ENCODE data around the gene LSM2. TPM values are rescaled to one million over a fixed set of nuclear protein-coding genes. Genes with fewer than 3 reads are reported as not detected.

The LSM2 gene
- polyA plus RNA-seq, 3 donors = 26.0 to 41.0 (median 40.0) TPM

DNA sequence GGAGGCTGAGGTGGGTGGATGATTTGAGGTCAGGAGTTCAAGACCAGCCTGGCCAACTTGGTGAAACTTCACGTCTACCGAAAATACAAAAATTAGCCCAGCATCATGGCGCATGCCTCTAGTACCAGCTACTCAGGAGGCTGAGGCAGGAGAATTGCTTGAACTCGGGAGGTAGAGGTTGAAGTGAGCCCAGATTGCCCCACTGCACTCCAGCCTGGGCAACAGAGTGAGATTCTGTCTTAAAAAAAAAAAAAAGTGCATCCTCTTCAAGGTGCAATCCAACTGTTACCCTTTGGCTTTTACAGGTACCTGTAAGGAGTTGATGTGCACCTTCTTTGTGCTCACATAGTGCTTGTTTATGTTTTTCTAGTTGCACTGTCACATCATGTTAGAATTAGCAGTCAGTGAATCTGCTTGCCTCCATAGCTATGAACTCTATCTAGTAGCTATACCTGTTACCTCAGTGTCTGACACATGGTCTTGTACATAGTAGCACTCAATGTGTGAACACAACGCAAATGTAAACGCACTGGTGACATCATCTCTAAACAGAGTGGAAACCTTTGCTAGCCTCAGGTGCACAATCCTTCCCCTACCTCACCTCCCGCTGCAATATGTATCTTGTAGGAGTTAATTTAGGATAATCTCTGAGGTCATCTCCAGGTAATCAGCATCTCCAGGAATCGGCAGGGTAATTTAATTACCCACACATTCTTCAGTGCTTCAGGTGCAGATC, 57.3 kb downstream of the LSM2 start:
- WGBS (ENCODE audit: insufficient coverage) = 100% methylated on average over 4 of the region's 8 CpGs
- TF ChIP-seq CTCF (IDR thresholded peaks at IDR 0.05) = no peak
- Histone ChIP-seq H4K20me1 (ENCODE audit: insufficient read depth, low read length) (no peaks in the 10 kb centered on the region), H3K27ac (ENCODE audit: low read depth in 1 of 2, low read length in 2 of 2) (no peak overlapping the region), H3K36me3 (replicated peaks in 1 of 2; ENCODE audit: control insufficient read depth in 1 of 2, insufficient read depth in 2 of 2, low read length in 2 of 2) (peaks cover 2 to 15% of the 10 kb centered on the region in 2 donors), H3K27me3 (ENCODE audit: control insufficient read depth in 2 of 2, insufficient read depth in 2 of 2, low read length in 2 of 2) (no peaks in the 10 kb centered on the region), H2AFZ (ENCODE audit: insufficient read depth, low read depth, low read length, poor library complexity, severe bottlenecking) (no peak overlapping the region), H3K9me3 (replicated peaks in 1 of 2; ENCODE audit: control insufficient read depth in 1 of 2, insufficient read depth in 1 of 2, low read length in 2 of 2) (no peaks in the 10 kb centered on the region), H3K4me1 (ENCODE audit: control insufficient read depth in 1 of 2, insufficient read depth in 2 of 2, low read length in 2 of 2) (no peaks in the 10 kb centered on the region), H3K79me2 (ENCODE audit: insufficient read depth, low read length) (no peaks in the 10 kb centered on the region), H3K9ac (ENCODE audit: insufficient read depth, low read length, poor library complexity, severe bottlenecking) (no peak overlapping the region), H3K4me2 (replicated peaks; ENCODE audit: extremely low read depth, low read length, poor library complexity, severe bottlenecking) (no peak overlapping the region), H3K4me3 (replicated peaks in 1 of 3; ENCODE audit: low read depth in 2 of 3, low read length in 3 of 3) (no peak overlapping the region)
- H3K36me3 Mint-ChIP-seq = peaks cover 18 to 21% of the 10 kb centered on the region in 2 donors
- H3K27me3 Mint-ChIP-seq (ENCODE audit: low read depth in 3 of 3) = no peaks in the 10 kb centered on the region
- H3K9me3 Mint-ChIP-seq = no peaks in the 10 kb centered on the region
- no peaks in the 10 kb centered on the region for H3K4me1 Mint-ChIP-seq
- no peak overlapping the region for H3K4me3 Mint-ChIP-seq
- peak overlapping the region in 1 of 7 donors; percentile 50 for H3K27ac Mint-ChIP-seq
- intact Hi-C loops (cut with micrococcal nuclease) = loop anchor here in 1 of 2 donors (5.0 kb wide), 1 partner anchor 43 kb away; no protein-coding TSS in a partner anchor
- DNase-seq = no peak

Small RNA genes lying within 50 kb of the gene (small RNA-seq; reads per million reads assigned to genes)
- gene MSH5-SAPCD1 (ENCODE audit: insufficient read length, low read depth) = not detected
- not detected for gene RF00019 (ENCODE audit: insufficient read length, low read depth)
- gene RNU6-850P (ENCODE audit: insufficient read length, low read depth) = not detected
- not detected for gene SAPCD1 (ENCODE audit: insufficient read length, low read depth)
- gene SNORD48 (ENCODE audit: insufficient read length, low read depth) = 1,246 reads per million, percentile 99 among the genes with 10 or more reads in this experiment
- not detected for gene SNORD52 (ENCODE audit: insufficient read length, low read depth)

Other genes starting within 250 kb of the LSM2 start
- gene LTA, start 234.7 kb downstream of the LSM2 start, polyA plus RNA-seq = under 1 TPM in 2 of 3 donors, not detected in 1; 0.26 to 0.28 TPM
- 10 to 100 TPM in 1 of 3 donors, 1 to 10 TPM in 2; 7.1 to 13.7 (median 9.6) TPM for gene TNF, start 231.4 kb downstream of the LSM2 start, polyA plus RNA-seq
- gene LTB, start 224.5 kb downstream of the LSM2 start, polyA plus RNA-seq = 10 to 100 TPM; 12.6 to 25.5 (median 21.6) TPM
- 1,000 to 10,000 TPM; 1,103 to 1,584 (median 1,202) TPM for gene LST1, start 220.7 kb downstream of the LSM2 start, polyA plus RNA-seq
- 1 to 10 TPM in 1 of 3 donors, under 1 TPM in 1, not detected in 1; 0.54 to 1.2 TPM for gene NCR3, start 214.0 kb downstream of the LSM2 start, polyA plus RNA-seq
- 1,000 to 10,000 TPM in 2 of 3 donors, 100 to 1,000 TPM in 1; 952 to 2,310 (median 2,275) TPM for gene AIF1, start 191.7 kb downstream of the LSM2 start, polyA plus RNA-seq
- gene PRRC2A, start 186.3 kb downstream of the LSM2 start, polyA plus RNA-seq = 10 to 100 TPM in 1 of 3 donors, 1 to 10 TPM in 2; 1.2 to 76.7 (median 2.3) TPM
- gene BAG6, start 154.3 kb downstream of the LSM2 start, polyA plus RNA-seq = 100 to 1,000 TPM in 1 of 3 donors, 10 to 100 TPM in 2; 15.4 to 195 (median 15.6) TPM
- 1 to 10 TPM; 4.2 to 8.3 (median 4.8) TPM for gene APOM, start 151.1 kb downstream of the LSM2 start, polyA plus RNA-seq
- 10 to 100 TPM in 2 of 3 donors, 1 to 10 TPM in 1; 8.0 to 23.4 (median 18.1) TPM for gene C6orf47, start 146.2 kb downstream of the LSM2 start, polyA plus RNA-seq
- 10 to 100 TPM; 10.8 to 13.9 (median 12.0) TPM for gene GPANK1, start 142.0 kb downstream of the LSM2 start, polyA plus RNA-seq
- gene CSNK2B, start 140.9 kb downstream of the LSM2 start, polyA plus RNA-seq = 100 to 1,000 TPM; 147 to 227 (median 195) TPM
- gene LY6G5B, start 137.0 kb downstream of the LSM2 start, polyA plus RNA-seq = 10 to 100 TPM in 1 of 3 donors, under 1 TPM in 1, not detected in 1; 0.17 to 55.1 TPM
- gene LY6G5C, start 125.9 kb downstream of the LSM2 start, polyA plus RNA-seq = 1 to 10 TPM; 4.8 to 7.3 (median 5.8) TPM
- gene ABHD16A, start 103.6 kb downstream of the LSM2 start, polyA plus RNA-seq = 100 to 1,000 TPM in 1 of 3 donors, 10 to 100 TPM in 2; 53.0 to 122 (median 56.0) TPM
- under 1 TPM in 1 of 3 donors, not detected in 2; 0.51 TPM for gene LY6G6F, start 100.1 kb downstream of the LSM2 start, polyA plus RNA-seq
- gene LY6G6D, start 91.6 kb downstream of the LSM2 start, polyA plus RNA-seq = not detected
- under 1 TPM in 1 of 3 donors, not detected in 2; 0.27 TPM for gene LY6G6C, start 85.2 kb downstream of the LSM2 start, polyA plus RNA-seq
- under 1 TPM; 0.09 to 0.75 (median 0.68) TPM for gene MPIG6B, start 83.6 kb downstream of the LSM2 start, polyA plus RNA-seq
- gene DDAH2, start 77.7 kb downstream of the LSM2 start, polyA plus RNA-seq = 10 to 100 TPM; 29.8 to 56.0 (median 30.6) TPM
- 1,000 to 10,000 TPM in 2 of 3 donors, 100 to 1,000 TPM in 1; 676 to 1,304 (median 1,196) TPM for gene CLIC1, start 70.4 kb downstream of the LSM2 start, polyA plus RNA-seq
- gene MSH5, start 67.0 kb downstream of the LSM2 start, polyA plus RNA-seq = 10 to 100 TPM in 1 of 3 donors, 1 to 10 TPM in 1, under 1 TPM in 1; 0.58 to 31.2 (median 1.9) TPM
- 10 to 100 TPM in 1 of 3 donors, not detected in 2; 10.4 TPM for gene SAPCD1, start 44.3 kb downstream of the LSM2 start, polyA plus RNA-seq
- gene VWA7, start 29.6 kb downstream of the LSM2 start, polyA plus RNA-seq = under 1 TPM in 1 of 3 donors, not detected in 2; 0.57 TPM
- 10 to 100 TPM; 22.2 to 28.9 (median 27.3) TPM for gene VARS1, start 11.2 kb downstream of the LSM2 start, polyA plus RNA-seq
- under 1 TPM; 0.53 to 0.72 (median 0.55) TPM for gene HSPA1L, start 8.3 kb upstream of the LSM2 start, polyA plus RNA-seq
- gene HSPA1A, start 8.6 kb upstream of the LSM2 start, polyA plus RNA-seq = 100 to 1,000 TPM; 144 to 215 (median 200) TPM
- 10 to 100 TPM in 1 of 3 donors, 1 to 10 TPM in 2; 3.4 to 81.4 (median 4.8) TPM for gene HSPA1B, start 20.8 kb upstream of the LSM2 start, polyA plus RNA-seq
- 10 to 100 TPM; 70.2 to 89.5 (median 81.8) TPM for gene NEU1, start 55.9 kb upstream of the LSM2 start, polyA plus RNA-seq
- gene SLC44A4, start 72.0 kb upstream of the LSM2 start, polyA plus RNA-seq = under 1 TPM in 1 of 3 donors, not detected in 2; 0.09 TPM
- gene EHMT2, start 90.7 kb upstream of the LSM2 start, polyA plus RNA-seq = 10 to 100 TPM in 2 of 3 donors, 1 to 10 TPM in 1; 9.9 to 52.8 (median 16.0) TPM
- gene ZBTB12, start 95.1 kb upstream of the LSM2 start, polyA plus RNA-seq = under 1 TPM in 1 of 3 donors, not detected in 2; 0.11 TPM
- gene C2, start 120.8 kb upstream of the LSM2 start, polyA plus RNA-seq = 1 to 10 TPM; 5.4 to 7.2 (median 6.5) TPM
- 1 to 10 TPM in 1 of 3 donors, under 1 TPM in 1, not detected in 1; 0.37 to 2.2 TPM for gene CFB, start 139.1 kb upstream of the LSM2 start, polyA plus RNA-seq
- 10 to 100 TPM; 48.8 to 74.4 (median 61.4) TPM for gene NELFE, start 152.0 kb upstream of the LSM2 start, polyA plus RNA-seq
- 10 to 100 TPM; 13.2 to 72.1 (median 13.2) TPM for gene SKIC2, start 152.2 kb upstream of the LSM2 start, polyA plus RNA-seq
- 10 to 100 TPM in 2 of 3 donors, 1 to 10 TPM in 1; 5.5 to 49.6 (median 10.4) TPM for gene DXO, start 165.2 kb upstream of the LSM2 start, polyA plus RNA-seq
- gene C4A, start 175.1 kb upstream of the LSM2 start, polyA plus RNA-seq = 10 to 100 TPM in 1 of 3 donors, not detected in 2; 12.6 TPM
- 10 to 100 TPM in 1 of 3 donors, under 1 TPM in 1, not detected in 1; 0.18 to 11.6 TPM for gene C4B, start 207.8 kb upstream of the LSM2 start, polyA plus RNA-seq
- gene CYP21A2, start 231.4 kb upstream of the LSM2 start, polyA plus RNA-seq = under 1 TPM in 1 of 3 donors, not detected in 2; 0.16 TPM

Measured in CD14-positive monocyte (primary cell).